GM12801 (cell line): ENCODE data around the gene MCF2L.

ENCODE experiments used
- TF ChIP-seq, protein P1 (sequence below): IDR thresholded peaks from one replicate; pipeline ENCODE4 v1.5.1; 2011; ENCODE audit warnings: control low read depth; ENCODE audit not compliant: insufficient read length; ENCODE audit errors: extremely low read depth

MCF2L gene

DNA sequence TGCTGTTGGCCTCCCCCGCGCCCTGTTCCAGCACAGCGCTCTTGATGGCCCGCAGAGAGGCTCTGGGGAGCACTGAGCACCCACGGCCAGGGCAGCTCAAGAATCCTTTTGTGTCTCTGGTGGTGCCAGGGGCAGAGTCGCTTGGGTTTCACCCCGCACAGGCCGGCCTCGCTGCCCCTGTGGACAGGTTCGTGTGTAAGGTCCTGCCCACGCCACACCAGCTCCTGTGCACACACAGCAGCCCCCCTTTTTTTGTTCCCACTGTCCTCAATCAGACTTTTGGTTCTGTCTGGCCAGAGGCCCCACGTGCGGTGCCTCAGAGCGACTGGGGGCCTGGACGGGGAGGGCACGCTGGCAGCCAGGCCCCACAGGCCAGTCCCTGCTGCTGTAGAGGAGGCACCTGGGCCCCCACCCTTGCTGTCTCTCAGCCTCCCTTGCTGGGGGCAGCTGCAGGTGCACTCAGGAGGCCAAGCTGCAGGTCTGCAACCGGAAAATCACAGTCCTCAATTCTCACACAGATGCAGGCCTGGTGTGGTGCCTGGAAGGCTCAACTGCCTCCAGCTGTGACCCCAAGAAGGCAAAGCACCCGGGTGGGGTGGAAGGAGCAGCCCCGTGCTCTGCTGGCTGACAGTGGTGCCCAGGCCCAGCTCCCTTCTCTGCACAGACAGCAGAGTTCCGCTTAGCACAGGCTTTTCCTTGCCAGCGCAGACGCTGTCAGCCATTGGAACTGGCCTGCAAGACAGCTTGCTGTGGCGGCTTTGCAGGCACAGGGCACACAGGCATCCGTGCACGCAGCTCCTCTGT lies 124.0 kb downstream of the MCF2L start:
- TF ChIP-seq, protein P1, sequence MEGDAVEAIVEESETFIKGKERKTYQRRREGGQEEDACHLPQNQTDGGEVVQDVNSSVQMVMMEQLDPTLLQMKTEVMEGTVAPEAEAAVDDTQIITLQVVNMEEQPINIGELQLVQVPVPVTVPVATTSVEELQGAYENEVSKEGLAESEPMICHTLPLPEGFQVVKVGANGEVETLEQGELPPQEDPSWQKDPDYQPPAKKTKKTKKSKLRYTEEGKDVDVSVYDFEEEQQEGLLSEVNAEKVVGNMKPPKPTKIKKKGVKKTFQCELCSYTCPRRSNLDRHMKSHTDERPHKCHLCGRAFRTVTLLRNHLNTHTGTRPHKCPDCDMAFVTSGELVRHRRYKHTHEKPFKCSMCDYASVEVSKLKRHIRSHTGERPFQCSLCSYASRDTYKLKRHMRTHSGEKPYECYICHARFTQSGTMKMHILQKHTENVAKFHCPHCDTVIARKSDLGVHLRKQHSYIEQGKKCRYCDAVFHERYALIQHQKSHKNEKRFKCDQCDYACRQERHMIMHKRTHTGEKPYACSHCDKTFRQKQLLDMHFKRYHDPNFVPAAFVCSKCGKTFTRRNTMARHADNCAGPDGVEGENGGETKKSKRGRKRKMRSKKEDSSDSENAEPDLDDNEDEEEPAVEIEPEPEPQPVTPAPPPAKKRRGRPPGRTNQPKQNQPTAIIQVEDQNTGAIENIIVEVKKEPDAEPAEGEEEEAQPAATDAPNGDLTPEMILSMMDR = no peak

DNA sequence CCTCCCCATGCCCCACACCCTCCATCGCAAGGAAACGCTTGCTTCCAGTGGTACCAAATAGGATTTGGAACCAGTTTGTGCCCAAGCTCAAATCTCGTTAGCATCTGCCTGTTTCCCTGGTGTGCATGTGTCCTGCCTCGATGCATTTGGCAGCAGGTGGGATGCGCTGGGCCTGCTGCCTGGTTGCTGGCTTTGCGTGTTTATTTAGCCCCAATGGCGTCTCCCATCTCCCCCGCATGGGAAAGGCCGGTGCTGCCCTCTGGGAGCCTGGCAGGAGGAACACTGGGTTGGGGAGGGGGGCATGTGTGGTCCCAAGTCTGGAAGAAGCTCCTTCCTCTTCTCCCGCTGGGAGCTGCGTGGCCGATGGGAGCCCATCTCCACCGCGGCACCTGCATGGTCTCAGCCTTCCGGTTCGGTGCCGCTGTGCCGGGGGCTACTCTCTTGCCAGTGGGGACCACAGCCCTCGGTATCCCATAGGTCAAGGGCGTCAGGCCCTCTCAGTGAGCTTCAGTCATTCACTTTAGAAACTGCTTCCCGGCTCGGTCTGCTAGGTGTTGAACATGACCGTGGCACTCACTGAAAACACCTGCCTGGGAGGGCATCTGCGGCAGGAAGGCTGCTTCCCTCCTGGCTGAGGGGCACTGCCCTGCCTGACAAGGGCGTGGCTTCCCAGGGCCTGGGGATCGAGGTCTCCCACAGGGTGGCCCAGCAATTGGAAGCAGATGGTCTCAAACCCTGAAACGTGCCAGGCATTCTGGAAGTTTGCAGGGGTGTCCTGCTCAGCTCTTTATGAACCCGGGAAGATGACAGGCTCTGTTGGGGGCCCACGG lies 124.8 kb downstream of the MCF2L start:
- TF ChIP-seq, protein P1 = no peak

DNA sequence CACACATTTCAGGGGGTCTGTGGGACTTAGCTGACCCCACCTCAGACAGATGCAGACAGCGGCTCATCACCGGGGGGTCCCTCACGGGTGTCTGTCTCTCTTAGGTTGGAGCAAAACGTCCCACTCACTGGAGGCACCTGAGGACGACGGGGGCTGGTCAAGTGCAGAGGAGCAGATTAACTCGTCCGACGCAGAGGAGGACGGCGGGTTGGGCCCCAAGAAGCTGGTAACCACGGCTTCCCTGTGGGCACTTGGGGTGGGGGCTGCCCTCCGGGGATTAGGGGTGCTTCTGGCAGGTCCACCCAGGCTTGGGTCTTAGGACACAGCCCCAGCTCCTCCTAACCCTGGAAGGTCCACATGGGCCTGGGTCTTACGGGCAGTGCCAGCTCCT lies 125.4 kb downstream of the MCF2L start:
- TF ChIP-seq, protein P1 = no peak

DNA sequence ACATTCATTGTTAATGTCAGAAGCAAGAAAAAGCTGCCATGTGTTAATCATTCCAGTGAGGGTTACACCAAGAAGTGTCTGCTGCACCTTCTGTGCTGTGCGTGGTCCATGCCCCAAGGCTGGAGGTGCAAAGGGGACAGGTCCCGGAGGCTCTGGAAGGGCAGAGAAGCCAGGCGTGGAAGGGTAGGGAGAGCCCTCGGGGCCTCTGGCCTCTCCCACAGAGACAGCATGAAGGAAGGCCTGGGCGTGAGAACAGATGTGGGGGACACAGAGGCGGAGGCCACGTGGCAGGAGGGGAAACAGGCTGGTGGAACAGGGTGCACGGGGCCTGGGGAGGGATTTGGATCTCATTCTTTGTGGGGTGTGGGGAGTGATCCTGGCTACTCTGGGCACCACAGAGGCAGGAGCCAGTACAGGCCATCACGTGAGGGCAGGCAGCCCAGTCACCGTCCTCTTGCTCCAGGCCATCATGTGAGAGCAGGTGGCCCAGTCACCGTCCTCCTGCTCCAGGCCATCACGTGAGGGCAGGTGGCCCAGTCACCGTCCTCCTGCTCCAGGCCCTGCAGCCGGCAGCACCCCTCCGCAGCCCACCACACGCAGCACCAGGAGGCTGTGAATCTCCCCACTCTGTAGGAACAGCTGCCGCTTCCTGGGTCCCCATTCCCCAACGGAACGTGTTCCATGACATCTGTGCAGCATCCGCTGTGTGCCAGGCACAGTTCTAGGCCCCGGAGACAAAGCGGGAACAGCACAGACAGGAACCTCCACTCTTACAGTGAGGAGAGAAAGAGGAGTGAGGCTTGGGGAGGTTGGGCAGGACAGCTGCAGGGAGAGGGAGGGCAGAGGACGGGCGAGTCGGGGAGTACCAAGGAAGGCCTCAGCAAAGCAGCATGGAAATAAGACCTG lies 126.4 kb downstream of the MCF2L start:
- TF ChIP-seq, protein P1 = no peak

DNA sequence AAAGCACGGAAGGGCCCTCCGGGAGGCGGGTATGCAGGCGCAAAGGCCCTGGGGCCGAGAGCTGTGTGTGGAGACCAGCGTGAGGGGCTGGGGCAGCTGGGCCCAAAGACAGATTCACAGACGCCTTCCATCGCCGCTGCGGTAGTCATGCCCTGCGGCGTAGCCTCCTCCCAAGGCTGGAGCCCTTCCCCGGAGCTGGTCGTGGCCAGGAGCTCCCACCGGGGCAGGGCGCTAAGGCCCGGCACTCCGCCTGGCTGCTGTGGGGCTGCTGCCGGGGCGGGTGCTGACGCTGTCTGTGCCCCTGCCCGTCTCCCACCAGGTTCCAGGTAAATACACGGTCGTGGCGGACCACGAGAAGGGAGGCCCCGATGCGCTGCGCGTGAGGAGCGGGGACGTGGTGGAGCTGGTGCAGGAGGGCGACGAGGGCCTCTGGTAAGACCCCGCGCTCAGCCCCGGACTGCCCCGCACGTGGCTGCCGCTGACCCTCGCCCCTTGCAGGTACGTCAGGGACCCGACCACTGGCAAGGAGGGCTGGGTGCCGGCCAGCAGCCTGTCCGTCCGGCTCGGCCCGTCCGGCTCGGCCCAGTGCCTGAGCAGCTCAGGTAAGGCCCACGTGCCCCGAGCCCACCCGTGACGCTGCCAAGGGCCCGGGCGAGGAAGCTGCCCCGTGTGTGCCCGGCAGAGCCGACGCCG lies 127.2 kb downstream of the MCF2L start:
- TF ChIP-seq, protein P1 = no peak

DNA sequence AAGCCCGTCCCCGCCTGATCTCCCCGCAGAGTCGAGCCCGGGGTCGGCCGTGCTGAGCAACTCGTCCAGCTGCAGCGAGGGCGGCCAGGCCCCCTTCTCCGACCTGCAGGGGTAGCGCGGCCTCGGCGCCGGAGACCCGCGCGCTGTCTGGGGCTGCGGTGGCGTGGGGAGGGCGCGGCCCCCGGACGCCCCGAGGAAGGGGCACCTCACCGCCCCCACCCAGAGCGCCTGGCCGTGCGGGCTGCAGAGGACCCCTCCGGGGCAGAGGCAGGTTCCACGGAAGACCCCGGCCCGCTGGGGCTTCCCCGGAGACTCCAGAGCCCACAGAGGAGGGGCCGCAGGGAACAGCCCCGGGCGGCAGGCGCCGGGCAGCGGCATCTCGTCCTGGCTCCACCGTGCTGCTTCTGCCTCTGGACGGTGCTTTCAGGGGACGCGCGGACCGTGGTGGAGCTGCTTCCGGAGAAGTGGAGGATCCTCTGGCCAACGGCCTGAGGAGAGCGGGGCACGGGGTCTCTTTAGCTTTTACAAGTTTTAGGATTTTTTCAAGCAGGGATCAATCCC lies 127.8 kb downstream of the MCF2L start:
- TF ChIP-seq, protein P1 = no peak
